ENCODE results near the gene DEFB113.

GRCh38 chr6:49946835-49947234, 22.6 kb downstream of the DEFB113 start:
- TF ChIP-seq ZBTB33 (IDR thresholded peaks at IDR 0.05; ENCODE audit: borderline replicate concordance, low read depth) (no peak), CTCF (IDR thresholded peaks at IDR 0.05) (no peak), MAX (IDR thresholded peaks at IDR 0.05; ENCODE audit: low read depth) (no peak), YY1 (IDR thresholded peaks at IDR 0.05; ENCODE audit: low read depth) (no peak), ELF1 (IDR thresholded peaks at IDR 0.05) (no peak), EZH2phosphoT487 (IDR thresholded peaks at IDR 0.05; ENCODE audit: borderline replicate concordance, low read depth) (no peak)
